ENCODE measurements around the gene CABP7.

Gene CABP7

GRCh38 chr22:29695129-29695926 is 24.5 kb upstream of the CABP7 start:
- TF ChIP-seq ZNF274 (IDR thresholded peaks at IDR 0.05; ENCODE audit: low read depth, low read length) = no peak

GRCh38 chr22:29697853-29698598 is 21.8 kb upstream of the CABP7 start:
- TF ChIP-seq ZNF274 (IDR thresholded peaks at IDR 0.05; ENCODE audit: low read depth, low read length) = no peak
- H3K4me3 ChIP-seq (ENCODE audit: low read length) = no peak overlapping the region

More at GRCh38 chr22:29695129-29695926, 24.5 kb upstream of the CABP7 start:
- H3K4me3 ChIP-seq (ENCODE audit: low read length) = no peak overlapping the region

- no peak for TF ChIP-seq ZNF274 (IDR thresholded peaks at IDR 0.05; ENCODE audit: low read depth, low read length)
- H3K4me3 ChIP-seq (ENCODE audit: low read length) = no peak overlapping the region
Observed at GRCh38 chr22:29700206-29700899, 19.4 kb upstream of the CABP7 start.

- no peak for TF ChIP-seq ZNF274 (IDR thresholded peaks at IDR 0.05; ENCODE audit: low read depth, low read length)
- no peak overlapping the region for H3K4me3 ChIP-seq (ENCODE audit: low read length)
Observed at GRCh38 chr22:29700900-29701154, 19.0 kb upstream of the CABP7 start.

GRCh38 chr22:29701155-29701999 is 18.4 kb upstream of the CABP7 start:
- H3K4me3 ChIP-seq (ENCODE audit: low read length) = no peak overlapping the region
- TF ChIP-seq ZNF274 (IDR thresholded peaks at IDR 0.05; ENCODE audit: low read depth, low read length) = no peak

GRCh38 chr22:29702000-29702930 is 17.5 kb upstream of the CABP7 start:
- TF ChIP-seq ZNF274 (IDR thresholded peaks at IDR 0.05; ENCODE audit: low read depth, low read length) = no peak
- no peak overlapping the region for H3K4me3 ChIP-seq (ENCODE audit: low read length)

- no peak for TF ChIP-seq ZNF274 (IDR thresholded peaks at IDR 0.05; ENCODE audit: low read depth, low read length)
Observed at GRCh38 chr22:29702931-29703501, 16.8 kb upstream of the CABP7 start.

GRCh38 chr22:29703569-29704195 is 16.1 kb upstream of the CABP7 start:
- H3K4me3 ChIP-seq (ENCODE audit: low read length) = no peak overlapping the region
- TF ChIP-seq ZNF274 (IDR thresholded peaks at IDR 0.05; ENCODE audit: low read depth, low read length) = no peak

More at GRCh38 chr22:29702931-29703501, 16.8 kb upstream of the CABP7 start:
- H3K4me3 ChIP-seq (ENCODE audit: low read length) = no peak overlapping the region

- TF ChIP-seq ZNF274 (IDR thresholded peaks at IDR 0.05; ENCODE audit: low read depth, low read length) = no peak
- H3K4me3 ChIP-seq (ENCODE audit: low read length) = no peak overlapping the region
Observed at GRCh38 chr22:29704528-29705285, 15.1 kb upstream of the CABP7 start.

GRCh38 chr22:29705651-29706050 is 14.2 kb upstream of the CABP7 start:
- no peak overlapping the region for H3K4me3 ChIP-seq (ENCODE audit: low read length)
- no peak for TF ChIP-seq ZNF274 (IDR thresholded peaks at IDR 0.05; ENCODE audit: low read depth, low read length)

- no peak for TF ChIP-seq ZNF274 (IDR thresholded peaks at IDR 0.05; ENCODE audit: low read depth, low read length)
Observed at GRCh38 chr22:29706486-29706885, 13.3 kb upstream of the CABP7 start.

More at GRCh38 chr22:29706486-29706885, 13.3 kb upstream of the CABP7 start:
- H3K4me3 ChIP-seq (ENCODE audit: low read length) = no peak overlapping the region
